GM10248 (cell line): ENCODE data around the gene ERMAP.

Experiments
- CTCF ChIA-PET: fragments of 300-600 bp; sonication (Branson Sonifier 250); formaldehyde crosslinking; extraction: SDS; loops from one replicate; lab custom pipeline; 2021; ENCODE audit warnings: antibody characterized with exemption; lab: Yijun Ruan, JAX
- POLR2A ChIA-PET: fragments of 350-650 bp; sonication (Branson Sonifier 250); formaldehyde crosslinking; extraction: SDS; loops from one replicate; lab custom pipeline; 2020; ENCODE audit warnings: antibody characterized with exemption; lab: Yijun Ruan, JAX
- DNase-seq: peaks from one replicate; pipeline ENCODE4 v3.0.0; 2012; ENCODE audit errors: extremely low spot score
- CTCF ChIP-seq: IDR thresholded peaks from 2 replicates; pipeline ENCODE4 v1.5.1; 2012; ENCODE audit warnings: mild to moderate bottlenecking, low read depth; ENCODE audit errors: extremely low read depth, missing control alignments, control extremely low read depth

The ERMAP gene

GRCh38 chr1:42834803-42835202 is 17.9 kb downstream of the ERMAP start:
- ChIA-PET CTCF (interaction anchor here (1.9 kb wide), 1 partner anchor 13 kb away, joined by 4 read pairs; no protein-coding TSS in a partner anchor), POLR2A (no interaction called here)
- DNase-seq, result no peak
- TF ChIP-seq CTCF, result no peak

DNA sequence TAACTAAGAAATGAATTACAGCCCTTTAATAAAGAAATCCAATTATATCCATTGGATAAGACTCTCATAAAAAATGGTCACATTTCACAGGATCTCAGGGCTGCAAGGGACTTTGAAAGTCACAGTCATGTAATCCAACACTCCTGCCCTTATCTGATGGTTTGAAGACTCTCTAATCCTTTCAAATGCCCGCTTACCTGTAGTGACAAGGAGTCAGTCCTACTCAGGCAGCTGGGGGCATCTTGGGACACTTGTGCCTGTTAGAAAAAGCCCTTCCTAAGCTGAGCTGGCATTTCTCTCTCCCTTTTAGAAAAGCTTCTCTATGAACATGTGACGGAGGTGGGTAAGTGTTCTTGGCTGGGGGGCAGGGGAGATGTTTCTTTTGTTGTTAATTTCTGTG is 18.5 kb downstream of the ERMAP start:
- no peak for DNase-seq
- CTCF ChIA-PET, result interaction anchor here (0.7 to 1.9 kb wide), 5 partner anchors 13 to 109 kb away, joined by 3 to 5 read pairs (median 4); partner anchors contain the start of gene ERMAP
- no peak for TF ChIP-seq CTCF
- POLR2A ChIA-PET, result no interaction called here

DNA sequence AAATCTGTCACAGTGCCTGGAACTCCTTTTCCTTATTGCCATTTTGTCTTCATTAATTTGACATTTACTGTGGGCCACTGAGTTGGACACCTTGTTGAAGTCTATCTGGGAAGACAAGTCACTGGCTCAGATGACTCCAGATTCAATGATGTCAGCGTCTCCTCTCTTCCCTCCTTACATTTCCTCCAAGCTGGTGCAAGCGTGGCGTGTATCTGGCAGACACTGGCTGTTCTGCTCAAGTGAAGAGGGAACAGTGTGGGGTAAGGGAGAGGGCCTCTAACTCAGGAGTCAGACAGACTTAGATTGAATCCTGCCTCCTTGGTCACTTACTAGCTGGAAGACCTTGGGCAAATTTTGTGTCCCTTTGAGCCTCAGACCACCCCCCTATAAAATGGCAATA is 20.8 kb downstream of the ERMAP start:
- ChIA-PET POLR2A (no interaction called here), CTCF (interaction anchor here (0.8 to 1.9 kb wide), 5 partner anchors 9 to 236 kb away, joined by 3 to 6 read pairs (median 4); partner anchors contain the start of gene ZNF691)
- DNase-seq, result no peak
- no peak for TF ChIP-seq CTCF

- TF ChIP-seq CTCF, result no peak
- DNase-seq, result no peak
- POLR2A ChIA-PET, result interaction anchor here (1.5 kb wide), 1 partner anchor 21 kb away, joined by 3 read pairs; the partner anchor contains the start of genes ERMAP and SVBP
- CTCF ChIA-PET, result interaction anchor here (0.8 to 1.9 kb wide), 7 partner anchors 8 to 235 kb away, joined by 3 to 6 read pairs (median 3); partner anchors contain the start of gene ZNF691
Observed at GRCh38 chr1:42838482-42839190, 21.7 kb downstream of the ERMAP start.

GRCh38 chr1:42841010-42841409 is 24.1 kb downstream of the ERMAP start:
- CTCF ChIA-PET, result interaction anchor here (1.6 to 1.9 kb wide), 2 partner anchors 8 to 12 kb away, joined by 4 to 6 read pairs; no protein-coding TSS in a partner anchor
- TF ChIP-seq CTCF, result no peak
- POLR2A ChIA-PET, result no interaction called here
- DNase-seq, result no peak

GRCh38 chr1:42841440-42842147 is 24.7 kb downstream of the ERMAP start:
- ChIA-PET CTCF (interaction anchor here (1.6 to 1.9 kb wide), 2 partner anchors 7 to 13 kb away, joined by 4 to 6 read pairs; no protein-coding TSS in a partner anchor), POLR2A (no interaction called here)
- DNase-seq, result no peak
- TF ChIP-seq CTCF, result no peak
